ENCODE results near the gene MFAP2.

GRCh38 chr1:16944038-16944437 is 36.4 kb downstream of the MFAP2 start:
- no peak for TF ChIP-seq POLR2A (IDR thresholded peaks at IDR 0.05)
- TF ChIP-seq POLR2AphosphoS5 (IDR thresholded peaks at IDR 0.05) = no peak
- no peak for TF ChIP-seq CTCF (IDR thresholded peaks at IDR 0.05)
- no peak for TF ChIP-seq EP300 (IDR thresholded peaks at IDR 0.05)
